ENCODE results near the gene KDM2B.

Gene KDM2B

GRCh38 chr12:121442028-121442948 is 138.5 kb downstream of the KDM2B start:
- Histone ChIP-seq H3K14ac (ENCODE audit: low read length in 2 of 2) (no peak overlapping the region), H3K23ac (ENCODE audit: low read length in 2 of 2) (no peak overlapping the region), H2AFZ (ENCODE audit: low read depth, low read length) (no peak overlapping the region), H3K9ac (ENCODE audit: low read length) (no peak overlapping the region), H3K9me3 (ENCODE audit: control insufficient read depth, low read length) (no peaks in the 10 kb centered on the region), H3K36me3 (ENCODE audit: control insufficient read depth in 1 of 2, insufficient read depth in 2 of 2, low read depth in 1 of 2, low read length in 2 of 2) (peaks cover 42 to 62% of the 10 kb centered on the region in 2 experiments), H3K4ac (ENCODE audit: low read depth in 1 of 2, low read length in 2 of 2) (no peak overlapping the region), H4K91ac (ENCODE audit: low read length) (no peak overlapping the region), H2BK12ac (ENCODE audit: low read length in 2 of 2) (no peak overlapping the region), H2BK5ac (ENCODE audit: low read depth, low read length, poor library complexity, severe bottlenecking) (no peak overlapping the region), H2BK120ac (ENCODE audit: low read depth, low read length) (no peak overlapping the region), H2BK15ac (ENCODE audit: low read depth, poor library complexity, severe bottlenecking) (no peak overlapping the region), H3K4me3 (ENCODE audit: insufficient read depth in 1 of 2, low read depth in 1 of 2, low read length in 2 of 2) (no peak overlapping the region), H3K27me3 (ENCODE audit: control insufficient read depth in 1 of 2, insufficient read depth in 1 of 2, low read length in 2 of 2) (no peaks in the 10 kb centered on the region), H2AK5ac (ENCODE audit: low read length, severe bottlenecking) (no peak overlapping the region), H3K4me2 (ENCODE audit: low read length, poor library complexity, severe bottlenecking) (no peak overlapping the region), H3K18ac (ENCODE audit: low read depth in 1 of 2, low read length in 2 of 2) (no peak overlapping the region), H3K4me1 (ENCODE audit: control insufficient read depth, insufficient read depth, low read depth, low read length) (peaks cover 5% of the 10 kb centered on the region), H3K27ac (ENCODE audit: low read length, poor library complexity, severe bottlenecking) (no peak overlapping the region), H4K8ac (ENCODE audit: low read length) (no peak overlapping the region), H3K79me1 (replicated peaks; ENCODE audit: low read length, poor library complexity, severe bottlenecking) (peaks cover 21% of the 10 kb centered on the region)
- 97% methylated on average over 68 of the region's 68 CpGs for WGBS
- no peak for DNase-seq

- no peak overlapping the region for H3K14ac ChIP-seq (ENCODE audit: low read length in 2 of 2)
- no peak for DNase-seq
- no peak overlapping the region for H3K18ac ChIP-seq (ENCODE audit: low read depth in 1 of 2, low read length in 2 of 2)
- no peak overlapping the region for H3K23ac ChIP-seq (ENCODE audit: low read length in 2 of 2)
- peaks cover 5% of the 10 kb centered on the region for H3K9me3 ChIP-seq (ENCODE audit: control insufficient read depth, low read length)
- H3K79me1 ChIP-seq (replicated peaks; ENCODE audit: low read length, poor library complexity, severe bottlenecking): peaks cover 22% of the 10 kb centered on the region
- H2AK5ac ChIP-seq (ENCODE audit: low read length, severe bottlenecking): no peak overlapping the region
- H4K91ac ChIP-seq (ENCODE audit: low read length): no peak overlapping the region
- no peak overlapping the region for H3K4me2 ChIP-seq (ENCODE audit: low read length, poor library complexity, severe bottlenecking)
- H2BK120ac ChIP-seq (ENCODE audit: low read depth, low read length): no peak overlapping the region
- WGBS: 95% methylated on average over 17 of the region's 17 CpGs
- peaks cover 5% of the 10 kb centered on the region for H3K4me1 ChIP-seq (ENCODE audit: control insufficient read depth, insufficient read depth, low read depth, low read length)
- H3K9ac ChIP-seq (ENCODE audit: low read length): no peak overlapping the region
- H3K27me3 ChIP-seq (ENCODE audit: control insufficient read depth in 1 of 2, insufficient read depth in 1 of 2, low read length in 2 of 2): no peaks in the 10 kb centered on the region
- H4K8ac ChIP-seq (ENCODE audit: low read length): no peak overlapping the region
- H2BK15ac ChIP-seq (ENCODE audit: low read depth, poor library complexity, severe bottlenecking): no peak overlapping the region
- no peak overlapping the region for H2AFZ ChIP-seq (ENCODE audit: low read depth, low read length)
- no peak overlapping the region for H2BK5ac ChIP-seq (ENCODE audit: low read depth, low read length, poor library complexity, severe bottlenecking)
- H3K4me3 ChIP-seq (ENCODE audit: insufficient read depth in 1 of 2, low read depth in 1 of 2, low read length in 2 of 2): no peak overlapping the region
- no peak overlapping the region for H3K4ac ChIP-seq (ENCODE audit: low read depth in 1 of 2, low read length in 2 of 2)
- no peak overlapping the region for H2BK12ac ChIP-seq (ENCODE audit: low read length in 2 of 2)
- H3K36me3 ChIP-seq (ENCODE audit: control insufficient read depth in 1 of 2, insufficient read depth in 2 of 2, low read depth in 1 of 2, low read length in 2 of 2): peaks cover 49 to 62% of the 10 kb centered on the region in 2 experiments
- no peak overlapping the region for H3K27ac ChIP-seq (ENCODE audit: low read length, poor library complexity, severe bottlenecking)
Observed at GRCh38 chr12:121441555-121441954, 139.3 kb downstream of the KDM2B start.

GRCh38 chr12:121440768-121441167 is 140.1 kb downstream of the KDM2B start:
- H3K14ac ChIP-seq (ENCODE audit: low read length in 2 of 2): no peak overlapping the region
- H3K9me3 ChIP-seq (ENCODE audit: control insufficient read depth, low read length): peaks cover 6% of the 10 kb centered on the region

DNA sequence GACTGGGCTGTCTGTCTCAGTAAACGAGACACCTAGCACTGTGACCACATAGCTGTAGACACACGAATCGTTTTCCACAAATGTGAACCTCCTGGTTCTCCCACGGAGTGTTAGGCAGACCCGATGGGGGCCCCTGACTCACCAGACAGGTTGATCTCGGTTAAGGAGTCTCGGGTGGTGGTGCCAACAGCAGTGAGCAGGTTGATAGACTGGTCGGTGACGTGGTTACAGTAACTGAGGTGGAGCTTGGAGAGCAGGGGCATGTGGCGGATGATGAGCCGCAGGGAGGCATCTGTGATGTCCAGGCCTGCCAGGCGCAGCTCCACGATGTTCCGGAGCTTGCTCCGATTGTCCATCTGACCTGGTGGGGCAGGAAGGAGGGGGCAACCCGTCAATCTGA is 141.1 kb downstream of the KDM2B start:
- 97% methylated on average over 16 of the region's 16 CpGs for WGBS

More at GRCh38 chr12:121440768-121441167, 140.1 kb downstream of the KDM2B start:
- Histone ChIP-seq H4K8ac (ENCODE audit: low read length) (no peak overlapping the region), H2AFZ (ENCODE audit: low read depth, low read length) (no peak overlapping the region), H2BK5ac (ENCODE audit: low read depth, low read length, poor library complexity, severe bottlenecking) (no peak overlapping the region), H3K27ac (ENCODE audit: low read length, poor library complexity, severe bottlenecking) (no peak overlapping the region), H3K79me1 (replicated peaks; ENCODE audit: low read length, poor library complexity, severe bottlenecking) (peaks cover 19% of the 10 kb centered on the region), H4K91ac (ENCODE audit: low read length) (no peak overlapping the region), H3K4ac (ENCODE audit: low read depth in 1 of 2, low read length in 2 of 2) (no peak overlapping the region), H2BK15ac (ENCODE audit: low read depth, poor library complexity, severe bottlenecking) (no peak overlapping the region), H3K4me1 (ENCODE audit: control insufficient read depth, insufficient read depth, low read depth, low read length) (peaks cover 5% of the 10 kb centered on the region), H2BK12ac (ENCODE audit: low read length in 2 of 2) (no peak overlapping the region), H3K23ac (ENCODE audit: low read length in 2 of 2) (no peak overlapping the region), H3K18ac (ENCODE audit: low read depth in 1 of 2, low read length in 2 of 2) (no peak overlapping the region), H3K36me3 (ENCODE audit: control insufficient read depth in 1 of 2, insufficient read depth in 2 of 2, low read depth in 1 of 2, low read length in 2 of 2) (peaks cover 55 to 63% of the 10 kb centered on the region in 2 experiments), H3K4me2 (ENCODE audit: low read length, poor library complexity, severe bottlenecking) (no peak overlapping the region), H3K4me3 (ENCODE audit: insufficient read depth in 1 of 2, low read depth in 1 of 2, low read length in 2 of 2) (no peak overlapping the region), H3K9ac (ENCODE audit: low read length) (no peak overlapping the region), H2BK120ac (ENCODE audit: low read depth, low read length) (no peak overlapping the region), H3K27me3 (ENCODE audit: control insufficient read depth in 1 of 2, insufficient read depth in 1 of 2, low read length in 2 of 2) (no peaks in the 10 kb centered on the region), H2AK5ac (ENCODE audit: low read length, severe bottlenecking) (no peak overlapping the region)
- no peak for DNase-seq
- WGBS: 98% methylated on average over 15 of the region's 15 CpGs

More for the DNA sequence above, 141.1 kb downstream of the KDM2B start:
- H3K27me3 ChIP-seq (ENCODE audit: control insufficient read depth in 1 of 2, insufficient read depth in 1 of 2, low read length in 2 of 2): no peaks in the 10 kb centered on the region
- no peak overlapping the region for H2BK15ac ChIP-seq (ENCODE audit: low read depth, poor library complexity, severe bottlenecking)
- no peak overlapping the region for H4K8ac ChIP-seq (ENCODE audit: low read length)
- H3K14ac ChIP-seq (ENCODE audit: low read length in 2 of 2): no peak overlapping the region
- peaks cover 14% of the 10 kb centered on the region for H3K79me1 ChIP-seq (replicated peaks; ENCODE audit: low read length, poor library complexity, severe bottlenecking)
- H2BK120ac ChIP-seq (ENCODE audit: low read depth, low read length): no peak overlapping the region
- H3K4me2 ChIP-seq (ENCODE audit: low read length, poor library complexity, severe bottlenecking): no peak overlapping the region
- peaks cover 60 to 65% of the 10 kb centered on the region in 2 experiments for H3K36me3 ChIP-seq (ENCODE audit: control insufficient read depth in 1 of 2, insufficient read depth in 2 of 2, low read depth in 1 of 2, low read length in 2 of 2)
- no peak overlapping the region for H2BK12ac ChIP-seq (ENCODE audit: low read length in 2 of 2)
- H3K23ac ChIP-seq (ENCODE audit: low read length in 2 of 2): peak overlapping the region in 1 of 2 experiments; percentile 86
- H4K91ac ChIP-seq (ENCODE audit: low read length): no peak overlapping the region
- H3K27ac ChIP-seq (ENCODE audit: low read length, poor library complexity, severe bottlenecking): no peak overlapping the region
- DNase-seq: no peak
- H3K9ac ChIP-seq (ENCODE audit: low read length): no peak overlapping the region
- H2BK5ac ChIP-seq (ENCODE audit: low read depth, low read length, poor library complexity, severe bottlenecking): no peak overlapping the region
- H3K18ac ChIP-seq (ENCODE audit: low read depth in 1 of 2, low read length in 2 of 2): no peak overlapping the region
- peaks cover 6% of the 10 kb centered on the region for H3K9me3 ChIP-seq (ENCODE audit: control insufficient read depth, low read length)
- no peak overlapping the region for H3K4me3 ChIP-seq (ENCODE audit: insufficient read depth in 1 of 2, low read depth in 1 of 2, low read length in 2 of 2)
- H3K4ac ChIP-seq (ENCODE audit: low read depth in 1 of 2, low read length in 2 of 2): no peak overlapping the region
- peaks cover 5% of the 10 kb centered on the region for H3K4me1 ChIP-seq (ENCODE audit: control insufficient read depth, insufficient read depth, low read depth, low read length)
- no peak overlapping the region for H2AK5ac ChIP-seq (ENCODE audit: low read length, severe bottlenecking)
- H2AFZ ChIP-seq (ENCODE audit: low read depth, low read length): no peak overlapping the region
